ENCODE data around the gene DCDC2. TPM values are rescaled to one million over a fixed set of nuclear protein-coding genes. Genes with fewer than 3 reads are reported as not detected.

Gene DCDC2
- total and polyA plus RNA-seq, 4 donors: 0.51 to 13.0 (median 2.0) TPM

- no peak overlapping the region for H3K4me3 ChIP-seq (ENCODE audit: low read depth in 1 of 3, low read length in 3 of 3)
- H3K27ac ChIP-seq (ENCODE audit: low read depth in 1 of 2, low read length in 2 of 2): no peak overlapping the region
- no peak for TF ChIP-seq JUND (IDR thresholded peaks at IDR 0.05)
- no peak for TF ChIP-seq CTCF (IDR thresholded peaks at IDR 0.05; ENCODE audit: low read depth, low read length, missing input control)
- no peak for TF ChIP-seq YY1 (IDR thresholded peaks at IDR 0.05)
- no peak for TF ChIP-seq FOXA2 (IDR thresholded peaks at IDR 0.05)
- no peak for TF ChIP-seq ZBTB33 (IDR thresholded peaks at IDR 0.05)
- TF ChIP-seq EGR1 (IDR thresholded peaks at IDR 0.05; ENCODE audit: low read depth in 2 of 2): no peak
- no peak for TF ChIP-seq TAF1 (conservative IDR thresholded peaks at IDR 0.05)
- TF ChIP-seq GABPA (IDR thresholded peaks at IDR 0.05 in 1 of 2, conservative IDR thresholded peaks at IDR 0.05 in 1 of 2): no peak
- no peak for TF ChIP-seq RAD21 (IDR thresholded peaks at IDR 0.05)
- no peak for TF ChIP-seq HNF4G (IDR thresholded peaks at IDR 0.05)
- no peak for TF ChIP-seq MAX (IDR thresholded peaks at IDR 0.05)
- TF ChIP-seq SP1 (IDR thresholded peaks at IDR 0.05): no peak
- no peak for TF ChIP-seq HNF4A (conservative IDR thresholded peaks at IDR 0.05)
- TF ChIP-seq NR2F2 (IDR thresholded peaks at IDR 0.05): no peak
- no peak for TF ChIP-seq REST (IDR thresholded peaks at IDR 0.05)
- no peak for TF ChIP-seq RXRA (IDR thresholded peaks at IDR 0.05)
- no peak for TF ChIP-seq FOXA1 (IDR thresholded peaks at IDR 0.05)
- no peak for TF ChIP-seq ATF3 (IDR thresholded peaks at IDR 0.05)
- no peak for DNase-seq (ENCODE audit: low spot score)
- H3K36me3 ChIP-seq (ENCODE audit: control insufficient read depth in 4 of 4, insufficient read depth in 3 of 4, low read depth in 1 of 4, low read length in 3 of 4): no peaks in the 10 kb centered on the region
- no peak overlapping the region for H3K9ac ChIP-seq (ENCODE audit: low read depth in 1 of 2, low read length in 2 of 2)
- H3K4me1 ChIP-seq (ENCODE audit: control insufficient read depth in 4 of 4, insufficient read depth in 4 of 4, low read length in 3 of 4): no peaks in the 10 kb centered on the region
- WGBS: 82% methylated on average over 2 of the region's 2 CpGs
- H3K9me3 ChIP-seq (ENCODE audit: control insufficient read depth in 4 of 4, low read length in 3 of 4): no peaks in the 10 kb centered on the region
- H3K27me3 ChIP-seq (ENCODE audit: control insufficient read depth in 4 of 4, insufficient read depth in 4 of 4, low read length in 3 of 4): no peaks in the 10 kb centered on the region
Observed at GRCh38 chr6:24332317-24332716, 25.5 kb downstream of the DCDC2 start.

All from liver (tissue), 9 donors.